ENCODE results near the gene MUS81.
"Not testable (repeated sequence)": the region's sequence is repeated elsewhere in the genome, so short reads cannot be mapped to it uniquely, and the experiment has no call there.

The MUS81 gene

DNA sequence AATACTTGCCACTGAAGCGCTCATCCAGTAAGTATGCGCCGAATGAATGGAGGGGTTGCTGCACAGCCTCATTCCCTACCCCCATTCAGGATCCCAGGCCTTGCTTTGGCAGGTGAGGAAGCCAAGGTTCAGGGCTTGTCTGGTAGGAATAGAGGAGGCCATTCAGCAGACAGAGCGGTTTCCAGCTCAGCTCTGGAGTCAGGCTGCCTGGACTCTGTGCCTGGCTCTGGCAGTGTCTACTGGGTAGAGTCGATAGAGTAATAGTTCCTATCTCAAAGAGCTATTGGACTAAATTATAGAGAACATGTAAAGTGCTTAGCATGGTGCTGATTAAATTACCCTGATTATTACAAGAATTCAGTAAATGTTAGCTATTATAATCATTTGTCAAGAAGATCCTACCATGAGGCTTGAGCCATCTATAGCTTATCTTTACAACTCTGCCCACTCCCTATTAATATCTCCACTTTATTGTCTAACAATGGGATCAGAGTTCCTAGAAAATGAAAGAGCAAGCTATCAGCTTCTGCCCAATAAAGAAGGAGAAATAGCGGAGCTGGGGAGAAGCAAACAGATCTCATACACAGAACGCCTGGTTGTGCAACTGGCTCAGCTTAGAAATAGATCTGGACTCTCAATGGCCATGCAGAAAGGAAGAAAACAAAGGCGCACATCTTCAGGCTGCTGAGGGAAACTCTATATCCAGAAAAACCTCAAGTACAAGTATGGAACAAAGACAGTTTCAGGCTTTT, 33.1 kb upstream of the MUS81 start:
- H3K27ac ChIP-seq (ENCODE audit: low read depth, low read length): no peak overlapping the region
- H3K9me3 ChIP-seq (ENCODE audit: control insufficient read depth, insufficient read depth, low read length): no peaks in the 10 kb centered on the region
- no peak for TF ChIP-seq EZH2phosphoT487 (IDR thresholded peaks at IDR 0.05; ENCODE audit: borderline replicate concordance, low read length)
- no peak for TF ChIP-seq CTCF (IDR thresholded peaks at IDR 0.05; ENCODE audit: low read depth, low read length, poor library complexity, severe bottlenecking)
- no peaks in the 10 kb centered on the region for H3K79me2 ChIP-seq (ENCODE audit: control insufficient read depth, low read length)
- H3K9me2 ChIP-seq (replicated peaks; ENCODE audit: control insufficient read depth, low read length): no peaks in the 10 kb centered on the region
- peaks cover 12% of the 10 kb centered on the region; the same call in 1 of the 2 replicates for H3K27me3 ChIP-seq (ENCODE audit: control insufficient read depth, low read length)
- H3K4me1 ChIP-seq (ENCODE audit: control insufficient read depth, low read length): 0 out of 2 replicates have a peak, but pooled peaks cover 2% of the 10 kb centered on the region
- H4K20me1 ChIP-seq (ENCODE audit: control insufficient read depth, insufficient read depth, low read depth, low read length): no peaks in the 10 kb centered on the region
- peaks cover 9% of the 10 kb centered on the region for H3F3A ChIP-seq (ENCODE audit: control insufficient read depth, insufficient read depth)
- no peak overlapping the region for H3K4me3 ChIP-seq (ENCODE audit: low read length)
- H3K4me2 ChIP-seq (ENCODE audit: low read length): no peak overlapping the region
- no peaks in the 10 kb centered on the region for H3K36me3 ChIP-seq (ENCODE audit: control insufficient read depth, low read length)

GRCh38 chr11:65829459-65829858, 30.8 kb upstream of the MUS81 start:
- Histone ChIP-seq H3K9me2 (replicated peaks; ENCODE audit: control insufficient read depth, low read length) (no peaks in the 10 kb centered on the region), H4K20me1 (ENCODE audit: control insufficient read depth, insufficient read depth, low read depth, low read length) (no peaks in the 10 kb centered on the region), H3K4me2 (ENCODE audit: low read length) (no peak overlapping the region), H3K9me3 (ENCODE audit: control insufficient read depth, insufficient read depth, low read length) (no peaks in the 10 kb centered on the region), H3K36me3 (ENCODE audit: control insufficient read depth, low read length) (no peaks in the 10 kb centered on the region), H3K27ac (ENCODE audit: low read depth, low read length) (no peak overlapping the region), H3K79me2 (ENCODE audit: control insufficient read depth, low read length) (no peaks in the 10 kb centered on the region), H3K4me1 (ENCODE audit: control insufficient read depth, low read length) (peaks cover 10% of the 10 kb centered on the region), H3K4me3 (ENCODE audit: low read length) (no peak overlapping the region), H3F3A (ENCODE audit: control insufficient read depth, insufficient read depth) (peaks cover 9% of the 10 kb centered on the region), H3K27me3 (ENCODE audit: control insufficient read depth, low read length) (peaks cover 15% of the 10 kb centered on the region; the same call in 1 of the 2 replicates)
- TF ChIP-seq CTCF (IDR thresholded peaks at IDR 0.05; ENCODE audit: low read depth, low read length, poor library complexity, severe bottlenecking): no peak

GRCh38 chr11:65832231-65832630, 28.0 kb upstream of the MUS81 start:
- peaks cover 16% of the 10 kb centered on the region for H3K4me1 ChIP-seq (ENCODE audit: control insufficient read depth, low read length)
- H3F3A ChIP-seq (ENCODE audit: control insufficient read depth, insufficient read depth); H3K27ac ChIP-seq (ENCODE audit: low read depth, low read length); H4K20me1 ChIP-seq (ENCODE audit: control insufficient read depth, insufficient read depth, low read depth, low read length); H3K4me2 ChIP-seq (ENCODE audit: low read length); H3K36me3 ChIP-seq (ENCODE audit: control insufficient read depth, low read length); H3K79me2 ChIP-seq (ENCODE audit: control insufficient read depth, low read length); H3K9me2 ChIP-seq (replicated peaks; ENCODE audit: control insufficient read depth, low read length); H3K4me3 ChIP-seq (ENCODE audit: low read length); H3K9me3 ChIP-seq (ENCODE audit: control insufficient read depth, insufficient read depth, low read length): not testable (repeated sequence)
- H3K27me3 ChIP-seq (ENCODE audit: control insufficient read depth, low read length): peaks cover 15% of the 10 kb centered on the region; the same call in 1 of the 2 replicates

DNA sequence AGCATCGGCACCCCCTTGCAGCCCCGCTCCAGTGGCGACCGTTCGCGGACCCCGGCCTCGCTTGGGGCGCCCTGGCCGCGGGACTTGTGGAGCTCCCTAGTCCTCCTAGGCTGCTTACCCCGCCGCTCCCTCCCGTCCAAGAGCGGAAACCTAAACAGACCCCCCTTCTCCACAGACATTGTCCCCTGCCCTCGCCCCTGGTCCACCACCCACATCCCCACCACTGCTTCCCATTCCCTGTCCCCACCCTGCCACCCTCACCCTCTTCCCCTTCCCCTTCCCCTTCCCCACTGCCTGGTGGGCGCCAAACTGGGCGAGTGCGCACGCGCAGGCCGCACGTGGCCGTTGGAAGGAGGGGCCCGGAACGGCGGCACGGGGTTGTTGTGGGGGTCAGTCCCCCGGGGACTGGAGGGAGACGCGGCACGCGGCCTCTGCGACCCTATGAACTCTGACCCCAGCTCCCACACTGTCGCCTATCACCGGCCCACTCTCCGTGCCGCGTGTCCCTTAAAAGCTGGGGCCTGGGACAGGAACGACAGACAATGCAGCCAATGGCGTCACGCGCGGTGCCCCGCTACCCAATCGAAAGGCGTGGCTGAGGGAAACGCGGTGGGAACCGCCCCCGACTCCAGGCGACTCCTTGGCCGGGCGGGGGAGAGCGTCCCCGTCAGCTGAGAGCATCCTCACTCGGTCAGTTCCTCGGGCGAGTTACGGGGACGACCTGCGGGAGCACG, 26.8 kb upstream of the MUS81 start, which contains the start of gene SNX32:
SNX32 (plus strand) TSS at position 667 of the 734 bp plus-strand sequence. CDS start 103 bp downstream, outside the sequence.
- peaks cover 15% of the 10 kb centered on the region; the same call in 1 of the 2 replicates for H3K27me3 ChIP-seq (ENCODE audit: control insufficient read depth, low read length)
- H3F3A ChIP-seq (ENCODE audit: control insufficient read depth, insufficient read depth): peaks cover 9% of the 10 kb centered on the region
- no peaks in the 10 kb centered on the region for H3K9me3 ChIP-seq (ENCODE audit: control insufficient read depth, insufficient read depth, low read length)
- no peaks in the 10 kb centered on the region for H3K36me3 ChIP-seq (ENCODE audit: control insufficient read depth, low read length)
- peaks cover 16% of the 10 kb centered on the region for H3K4me1 ChIP-seq (ENCODE audit: control insufficient read depth, low read length)
- H3K79me2 ChIP-seq (ENCODE audit: control insufficient read depth, low read length): no peaks in the 10 kb centered on the region
- H3K4me3 ChIP-seq (ENCODE audit: low read length): peak within 1 kb of the TSS; percentile 63
- no peak within 1 kb of the TSS for H3K27ac ChIP-seq (ENCODE audit: low read depth, low read length)
- H3K4me2 ChIP-seq (ENCODE audit: low read length): peak within 1 kb of the TSS; percentile 73
- TF ChIP-seq EZH2phosphoT487 (IDR thresholded peaks at IDR 0.05; ENCODE audit: borderline replicate concordance, low read length) (no peak), CTCF (IDR thresholded peaks at IDR 0.05; ENCODE audit: low read depth, low read length, poor library complexity, severe bottlenecking) (no peak)
- no peaks in the 10 kb centered on the region for H4K20me1 ChIP-seq (ENCODE audit: control insufficient read depth, insufficient read depth, low read depth, low read length)
- H3K9me2 ChIP-seq (replicated peaks; ENCODE audit: control insufficient read depth, low read length): no peaks in the 10 kb centered on the region

Measured in DOHH2 (cell line).